NCI-H1694 (cell line): ENCODE measurements around the gene OR11G2.
"Not testable (repeated sequence)": the region's sequence is repeated elsewhere in the genome, so short reads cannot be mapped to it uniquely, and the experiment has no call there.

Experiments
- DNase-seq: peaks from one replicate; lab custom pipeline; 2025; lab: John Stamatoyannopoulos, UW

OR11G2 gene

DNA sequence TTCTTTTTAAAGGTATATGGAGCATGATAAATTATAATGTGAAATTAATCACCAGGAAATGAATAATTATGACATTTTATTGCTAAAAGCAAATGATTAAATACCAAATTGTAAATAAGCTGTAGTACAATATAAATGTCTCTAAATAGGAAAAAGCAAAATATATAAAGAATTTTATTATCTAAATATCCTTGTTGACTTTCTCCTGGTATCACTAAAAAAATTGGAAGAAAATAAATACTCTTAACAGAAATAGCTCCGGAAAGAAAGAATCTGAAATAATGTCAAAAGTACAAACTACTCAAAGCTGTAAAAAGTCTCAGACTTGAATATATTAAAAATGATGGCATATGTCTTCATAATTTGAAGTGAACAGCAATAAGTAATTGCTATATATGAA lies 38.0 kb downstream of the OR11G2 start, which contains the start of gene OR11H7:
OR11H7 (plus strand) TSS at position 301 of the 400 bp plus-strand sequence.
- no peak for DNase-seq

DNA sequence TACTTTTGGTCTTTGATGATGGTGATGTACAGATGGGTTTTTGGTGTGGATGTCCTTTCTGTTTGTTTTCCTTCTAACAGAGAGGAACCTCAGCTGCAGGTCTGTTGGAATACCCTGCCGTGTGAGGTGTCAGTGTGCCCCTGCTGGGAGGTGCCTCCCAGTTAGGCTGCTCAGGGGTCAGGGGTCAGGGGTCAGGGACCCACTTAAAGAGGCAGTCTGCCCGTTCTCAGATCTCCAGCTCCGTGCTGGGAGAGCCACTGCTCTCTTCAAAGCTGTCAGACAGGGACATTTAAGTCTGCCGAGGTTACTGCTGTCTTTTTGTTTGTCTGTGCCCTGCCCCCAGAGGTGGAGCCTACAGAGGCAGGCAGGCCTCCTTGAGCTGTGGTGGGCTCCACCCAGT lies 44.7 kb downstream of the OR11G2 start:
- not testable (repeated sequence) for DNase-seq

DNA sequence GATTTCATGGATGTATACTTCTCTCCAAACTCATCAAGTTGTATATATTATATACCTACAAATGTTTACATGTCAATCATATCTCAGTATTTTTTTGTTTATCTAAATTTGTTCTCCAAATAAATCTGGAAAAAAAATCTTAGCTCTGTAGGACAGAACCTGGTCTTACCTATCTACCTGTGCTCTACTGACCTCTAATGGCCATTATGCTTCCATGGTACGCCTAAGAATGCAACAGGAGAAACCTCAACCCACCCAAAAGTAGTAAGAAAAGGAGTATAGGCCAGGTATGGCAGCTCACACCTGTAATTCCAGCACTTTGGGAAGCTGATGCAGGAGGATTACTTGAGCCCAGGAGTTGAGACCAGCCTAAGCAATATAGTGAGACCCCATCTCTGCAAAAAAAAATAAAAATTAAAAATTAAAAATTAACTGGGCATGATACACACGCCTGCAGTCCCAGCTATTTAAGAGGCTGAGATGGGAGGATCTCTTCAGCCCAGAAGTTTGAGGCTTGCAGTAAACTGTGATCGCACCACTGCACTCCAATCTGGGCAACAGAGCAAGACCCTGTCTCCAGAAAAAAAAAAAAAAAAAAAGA lies 57.0 kb downstream of the OR11G2 start:
- no peak for DNase-seq
